ENCODE data around the gene PPID. TPM values are rescaled to one million over a fixed set of nuclear protein-coding genes. Genes with fewer than 3 reads are reported as not detected.

PPID gene
- 50.2 and 53.5 TPM in 2 replicates for total RNA-seq (2021)
- long read RNA-seq, transcript PPID-201 (10 exons, 1,823 nt), result major isoform, 480 of 535 reads
- long read RNA-seq, partial matches to known transcripts, result 20 of 535 reads
- long read RNA-seq, other reads (novel, unspliced or antisense), result 35 of 535 reads

- H3K23ac ChIP-seq (ENCODE audit: insufficient read length, low read depth, low read length), result no peak within 1 kb of the TSS
- H3K27me3 ChIP-seq (ENCODE audit: insufficient read depth, low read length), result no peaks in the 10 kb centered on the region
- H3K23me2 ChIP-seq (ENCODE audit: insufficient read length, low read depth, low read length, poor library complexity, severe bottlenecking), result peaks cover 12% of the 10 kb centered on the region
- no peak within 1 kb of the TSS for H2BK120ac ChIP-seq (ENCODE audit: low read depth, low read length, poor library complexity, severe bottlenecking)
- peak within 1 kb of the TSS; percentile 93 for H3K18ac ChIP-seq (ENCODE audit: insufficient read length, low read depth, low read length)
- no peak within 1 kb of the TSS for H2BK20ac ChIP-seq (ENCODE audit: low read depth, low read length, poor library complexity, severe bottlenecking)
- TF ChIP-seq, protein P1, sequence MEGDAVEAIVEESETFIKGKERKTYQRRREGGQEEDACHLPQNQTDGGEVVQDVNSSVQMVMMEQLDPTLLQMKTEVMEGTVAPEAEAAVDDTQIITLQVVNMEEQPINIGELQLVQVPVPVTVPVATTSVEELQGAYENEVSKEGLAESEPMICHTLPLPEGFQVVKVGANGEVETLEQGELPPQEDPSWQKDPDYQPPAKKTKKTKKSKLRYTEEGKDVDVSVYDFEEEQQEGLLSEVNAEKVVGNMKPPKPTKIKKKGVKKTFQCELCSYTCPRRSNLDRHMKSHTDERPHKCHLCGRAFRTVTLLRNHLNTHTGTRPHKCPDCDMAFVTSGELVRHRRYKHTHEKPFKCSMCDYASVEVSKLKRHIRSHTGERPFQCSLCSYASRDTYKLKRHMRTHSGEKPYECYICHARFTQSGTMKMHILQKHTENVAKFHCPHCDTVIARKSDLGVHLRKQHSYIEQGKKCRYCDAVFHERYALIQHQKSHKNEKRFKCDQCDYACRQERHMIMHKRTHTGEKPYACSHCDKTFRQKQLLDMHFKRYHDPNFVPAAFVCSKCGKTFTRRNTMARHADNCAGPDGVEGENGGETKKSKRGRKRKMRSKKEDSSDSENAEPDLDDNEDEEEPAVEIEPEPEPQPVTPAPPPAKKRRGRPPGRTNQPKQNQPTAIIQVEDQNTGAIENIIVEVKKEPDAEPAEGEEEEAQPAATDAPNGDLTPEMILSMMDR (conservative IDR thresholded peaks at IDR 0.05), result no peak
- H3K4me1 Mint-ChIP-seq, result peaks cover 11 to 14% of the 10 kb centered on the region in 2 experiments
- WGBS (ENCODE audit: extremely low coverage, insufficient read length, low lambda C conversion rate), result no CpG with 5 or more reads among the region's 65 CpGs
- peak within 1 kb of the TSS; percentile 86 to 92 for H3K4me3 Mint-ChIP-seq
- peak within 1 kb of the TSS; percentile 92 for H4K5ac ChIP-seq (ENCODE audit: insufficient read length, low read depth, low read length)
- H3K27ac Mint-ChIP-seq, result peak within 1 kb of the TSS; percentile 52 to 95 (median 73)
- peaks cover 7% of the 10 kb centered on the region; the same call in 1 of the 2 replicates for H3K79me2 ChIP-seq (ENCODE audit: insufficient read depth, low read length)
- no peaks in the 10 kb centered on the region for H4K20me1 ChIP-seq (ENCODE audit: control insufficient read depth, insufficient read depth, insufficient read length)
- no peak within 1 kb of the TSS for H2BK15ac ChIP-seq (ENCODE audit: low read depth, low read length)
- peak within 1 kb of the TSS; percentile 45 for H2BK5ac ChIP-seq (ENCODE audit: insufficient read length, low read length)
- peaks cover 20 to 34% (median 31%) of the 10 kb centered on the region in 3 experiments for H3K36me3 Mint-ChIP-seq (ENCODE audit: insufficient read depth in 1 of 3, low read depth in 3 of 3)
- peak within 1 kb of the TSS; percentile 96 for H3K14ac ChIP-seq (ENCODE audit: insufficient read depth, low read length)
- no peaks in the 10 kb centered on the region for H3K9me3 Mint-ChIP-seq
- H4K91ac ChIP-seq (ENCODE audit: insufficient read length, low read depth, low read length), result no peak within 1 kb of the TSS
- no peaks in the 10 kb centered on the region for H3K79me1 ChIP-seq (ENCODE audit: insufficient read depth, low read depth, low read length, poor library complexity, severe bottlenecking)
- H4K8ac ChIP-seq (replicated peaks; ENCODE audit: insufficient read length, low read depth, low read length), result no peak within 1 kb of the TSS
- no peak within 1 kb of the TSS for H2AK5ac ChIP-seq (ENCODE audit: insufficient read length, low read length)
- H3K27ac ChIP-seq (ENCODE audit: insufficient read length, low read depth, low read length), result no peak within 1 kb of the TSS
- H3K4ac ChIP-seq (ENCODE audit: low read depth, low read length), result no peak within 1 kb of the TSS; the same call in 1 of the 2 replicates
- peak within 1 kb of the TSS; percentile 35 for H2AFZ ChIP-seq (ENCODE audit: low read length)
- H3T11ph ChIP-seq (ENCODE audit: low read length), result no peak within 1 kb of the TSS
- H3K27me3 Mint-ChIP-seq (ENCODE audit: low read depth), result no peaks in the 10 kb centered on the region
- H3K56ac ChIP-seq (ENCODE audit: insufficient read length, low read depth, low read length), result no peak within 1 kb of the TSS
- peak within 1 kb of the TSS; percentile 88 for H3K4me2 ChIP-seq (ENCODE audit: insufficient read depth, insufficient read length, low read length)
- peak; percentile 85 for DNase-seq
- peak within 1 kb of the TSS; percentile 81 for H3K9ac ChIP-seq (ENCODE audit: extremely low read depth, insufficient read length, low read length)
- H2BK12ac ChIP-seq (ENCODE audit: insufficient read length, low read depth, low read length), result no peak within 1 kb of the TSS
- no peaks in the 10 kb centered on the region for H3K9me3 ChIP-seq (ENCODE audit: control insufficient read depth, low read depth, low read length)
- peaks cover 2% of the 10 kb centered on the region; the same call in 1 of the 2 replicates for H3K4me1 ChIP-seq (ENCODE audit: insufficient read depth, low read length)
Observed at GRCh38 chr4:158722917-158723793, at the start of gene PPID. TSS of gene PPID (minus strand) at chr4:158723396. CDS start at chr4:158723288, 108 bp downstream.
